Tibial artery (tissue), 4 donors: Measurements from ENCODE around the gene TNFAIP8L3.

Source experiments
- DNase-seq, 2 donors: peaks; one replicate each; pipeline ENCODE4 v3.0.0-alpha.2; 2019
- H3K27ac ChIP-seq, 2 donors: fragments of 200-600 bp; sonication (generic) in 1 of 2; 1 replicate in 1 of 2; 2 replicates in 1 of 2; pipeline ENCODE4 v1.5.1; 2018 to 2019; ENCODE audit warnings: mild to moderate bottlenecking in 1 of 2
- H3K27me3 ChIP-seq, 2 donors: fragments of 200-600 bp; sonication (generic) in 1 of 2; one replicate each; pipeline versions ENCODE4 v1.5.1 to v1.6.0; 2016 to 2019
- H3K36me3 ChIP-seq, 3 donors: fragments of 200-600 bp; sonication (generic) in 2 of 3; one replicate each; pipeline ENCODE4 v1.5.1; 2016 to 2019; ENCODE audit warnings: mild to moderate bottlenecking in 2 of 3
- H3K4me1 ChIP-seq, 4 donors: fragments of 200-600 bp; sonication (generic) in 2 of 4; 1 replicate in 3 of 4; 2 replicates in 1 of 4; pipeline ENCODE4 v1.5.1; 2016 to 2019
- H3K4me3 ChIP-seq, 2 donors: fragments of 200-600 bp; sonication (generic) in 1 of 2; 1 replicate in 1 of 2; 2 replicates in 1 of 2; pipeline ENCODE4 v1.5.1; 2018 to 2019; ENCODE audit warnings: mild to moderate bottlenecking in 2 of 2
- H3K9me3 ChIP-seq, 3 donors: fragments of 200-600 bp; sonication (generic) in 1 of 3; one replicate each; pipeline ENCODE4 v1.5.1; 2016 to 2019
- intact Hi-C: fragments of 100-400 bp; cut with DNase I; formaldehyde crosslinking; loops from one replicate; pipeline ENCODE4 v1.15.0; 2023; ENCODE audit warnings: low total_unique reads
- TF ChIP-seq, protein P1 (sequence below), 2 experiments: fragments of 200-600 bp in 1 of 2; fragments of 450-650 bp in 1 of 2; IDR thresholded peaks; one replicate each; pipeline ENCODE4 v1.5.1; 2017 to 2019; ENCODE audit warnings: antibody characterized with exemption in 2 of 2, mild to moderate bottlenecking in 1 of 2, moderate library complexity in 1 of 2

The TNFAIP8L3 gene

DNA sequence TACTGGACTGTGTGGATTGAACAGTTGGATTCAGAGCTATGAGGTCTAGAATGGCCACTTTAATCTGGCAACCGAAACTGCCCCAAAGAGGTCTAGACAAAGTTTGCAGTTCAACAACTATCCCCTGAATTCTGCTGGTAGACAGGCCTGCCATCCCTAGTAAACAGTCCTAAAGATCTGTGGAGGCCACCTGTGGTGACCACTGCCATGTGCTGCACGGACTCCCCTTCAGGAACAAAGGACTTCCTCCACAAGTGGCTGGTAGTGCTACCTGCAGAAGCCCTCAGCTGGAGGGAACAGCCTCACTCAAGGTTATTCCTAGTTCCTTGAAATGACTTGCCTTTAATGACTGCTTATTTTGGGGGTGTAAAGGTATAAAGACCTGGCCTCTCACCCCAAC, 6.1 kb downstream of the TNFAIP8L3 start:
- H3K27ac ChIP-seq = peak overlapping the region; percentile 68 to 69
- no peak overlapping the region for H3K4me3 ChIP-seq
- intact Hi-C loops = no loop called here

DNA sequence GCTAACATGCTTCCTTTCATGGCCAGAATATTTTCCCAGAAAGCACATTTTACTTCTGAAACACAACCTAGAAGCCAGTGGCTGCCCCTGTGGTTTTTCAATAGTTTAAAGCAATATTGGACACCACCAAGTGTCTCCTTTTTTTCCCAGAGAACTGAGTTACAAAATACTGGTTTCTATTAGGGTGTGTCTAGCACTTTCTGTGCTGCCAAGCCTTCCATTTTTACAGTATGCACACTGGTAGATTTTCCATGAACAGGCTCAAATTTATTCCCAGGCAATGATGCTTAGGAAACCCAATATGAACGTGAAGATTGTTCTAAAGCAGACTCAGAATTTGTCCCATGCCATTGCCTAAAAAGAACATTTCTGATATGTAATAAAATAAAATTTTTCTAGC, 7.2 kb downstream of the TNFAIP8L3 start:
- intact Hi-C loops = no loop called here
- no peak for DNase-seq
- TF ChIP-seq, protein P1, sequence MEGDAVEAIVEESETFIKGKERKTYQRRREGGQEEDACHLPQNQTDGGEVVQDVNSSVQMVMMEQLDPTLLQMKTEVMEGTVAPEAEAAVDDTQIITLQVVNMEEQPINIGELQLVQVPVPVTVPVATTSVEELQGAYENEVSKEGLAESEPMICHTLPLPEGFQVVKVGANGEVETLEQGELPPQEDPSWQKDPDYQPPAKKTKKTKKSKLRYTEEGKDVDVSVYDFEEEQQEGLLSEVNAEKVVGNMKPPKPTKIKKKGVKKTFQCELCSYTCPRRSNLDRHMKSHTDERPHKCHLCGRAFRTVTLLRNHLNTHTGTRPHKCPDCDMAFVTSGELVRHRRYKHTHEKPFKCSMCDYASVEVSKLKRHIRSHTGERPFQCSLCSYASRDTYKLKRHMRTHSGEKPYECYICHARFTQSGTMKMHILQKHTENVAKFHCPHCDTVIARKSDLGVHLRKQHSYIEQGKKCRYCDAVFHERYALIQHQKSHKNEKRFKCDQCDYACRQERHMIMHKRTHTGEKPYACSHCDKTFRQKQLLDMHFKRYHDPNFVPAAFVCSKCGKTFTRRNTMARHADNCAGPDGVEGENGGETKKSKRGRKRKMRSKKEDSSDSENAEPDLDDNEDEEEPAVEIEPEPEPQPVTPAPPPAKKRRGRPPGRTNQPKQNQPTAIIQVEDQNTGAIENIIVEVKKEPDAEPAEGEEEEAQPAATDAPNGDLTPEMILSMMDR (IDR thresholded peaks at IDR 0.05) = no peak
- no peaks in the 10 kb centered on the region for H3K9me3 ChIP-seq
- H3K36me3 ChIP-seq = peaks cover 0 to 6% (median 0%) of the 10 kb centered on the region in 3 donors
- no peak overlapping the region for H3K4me3 ChIP-seq
- no peaks in the 10 kb centered on the region for H3K27me3 ChIP-seq
- H3K4me1 ChIP-seq = peaks cover 0 to 87% (median 35%) of the 10 kb centered on the region in 4 donors
- peak overlapping the region; percentile 60 to 68 for H3K27ac ChIP-seq

More for the DNA sequence above, 6.1 kb downstream of the TNFAIP8L3 start:
- Histone ChIP-seq H3K9me3 (no peaks in the 10 kb centered on the region), H3K27me3 (no peaks in the 10 kb centered on the region), H3K4me1 (peaks cover 0 to 97% (median 39%) of the 10 kb centered on the region in 4 donors), H3K36me3 (peaks cover 0 to 3% (median 0%) of the 10 kb centered on the region in 3 donors)
- DNase-seq = no peak
- TF ChIP-seq, protein P1 (IDR thresholded peaks at IDR 0.05) = no peak

DNA sequence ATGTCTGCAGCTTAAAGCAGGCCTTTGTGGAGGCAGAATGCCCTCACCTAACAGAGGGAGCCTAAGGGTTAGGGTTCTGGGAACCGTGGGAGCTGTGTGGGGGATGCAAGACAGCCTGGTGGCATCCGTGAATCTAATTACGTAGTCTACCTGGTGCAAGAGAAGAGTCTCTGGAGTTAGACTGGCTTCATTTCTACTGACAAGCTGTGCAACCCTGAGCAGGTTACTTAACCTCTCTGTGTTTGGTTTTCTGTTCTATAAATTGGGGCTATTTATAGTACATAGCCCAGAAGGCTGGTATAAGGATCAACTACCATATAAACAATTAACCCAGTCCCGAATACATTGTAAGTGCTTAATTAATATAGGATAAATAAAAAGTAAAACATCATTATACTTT, 8.3 kb downstream of the TNFAIP8L3 start:
- Histone ChIP-seq H3K4me3 (no peak overlapping the region), H3K9me3 (no peaks in the 10 kb centered on the region), H3K36me3 (peaks cover 0 to 6% (median 0%) of the 10 kb centered on the region in 3 donors), H3K27ac (peak overlapping the region; percentile 57 to 68), H3K4me1 (peaks cover 0 to 78% (median 35%) of the 10 kb centered on the region in 4 donors), H3K27me3 (no peaks in the 10 kb centered on the region)
- DNase-seq = no peak
- intact Hi-C loops = no loop called here
- TF ChIP-seq, protein P1 (IDR thresholded peaks at IDR 0.05) = no peak

DNA sequence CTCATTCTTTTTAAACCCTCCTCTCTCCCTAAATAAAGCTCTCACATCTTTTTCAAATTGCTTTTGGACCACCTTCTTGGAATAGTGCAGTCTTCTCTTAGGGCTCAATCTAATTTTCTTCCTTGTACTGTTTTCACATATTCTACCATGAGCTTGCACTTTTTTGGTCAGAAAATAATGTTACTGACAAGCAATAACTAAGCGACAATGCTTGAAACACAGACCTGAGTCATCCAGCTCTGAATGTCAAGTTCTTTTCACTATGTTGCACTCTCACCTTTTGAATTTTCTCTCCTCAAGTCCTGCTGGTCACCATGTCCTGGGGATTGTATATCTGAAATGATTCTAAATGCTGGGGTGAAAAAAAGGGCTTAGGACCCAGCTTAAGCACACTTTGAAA, 8.9 kb downstream of the TNFAIP8L3 start:
- intact Hi-C loops = no loop called here
- Histone ChIP-seq H3K9me3 (no peaks in the 10 kb centered on the region), H3K36me3 (peaks cover 0 to 6% (median 0%) of the 10 kb centered on the region in 3 donors), H3K27me3 (no peaks in the 10 kb centered on the region), H3K4me3 (no peak overlapping the region), H3K4me1 (peaks cover 0 to 72% (median 32%) of the 10 kb centered on the region in 4 donors), H3K27ac (peak overlapping the region; percentile 57 to 68)
- TF ChIP-seq, protein P1 (IDR thresholded peaks at IDR 0.05) = no peak
- no peak for DNase-seq

DNA sequence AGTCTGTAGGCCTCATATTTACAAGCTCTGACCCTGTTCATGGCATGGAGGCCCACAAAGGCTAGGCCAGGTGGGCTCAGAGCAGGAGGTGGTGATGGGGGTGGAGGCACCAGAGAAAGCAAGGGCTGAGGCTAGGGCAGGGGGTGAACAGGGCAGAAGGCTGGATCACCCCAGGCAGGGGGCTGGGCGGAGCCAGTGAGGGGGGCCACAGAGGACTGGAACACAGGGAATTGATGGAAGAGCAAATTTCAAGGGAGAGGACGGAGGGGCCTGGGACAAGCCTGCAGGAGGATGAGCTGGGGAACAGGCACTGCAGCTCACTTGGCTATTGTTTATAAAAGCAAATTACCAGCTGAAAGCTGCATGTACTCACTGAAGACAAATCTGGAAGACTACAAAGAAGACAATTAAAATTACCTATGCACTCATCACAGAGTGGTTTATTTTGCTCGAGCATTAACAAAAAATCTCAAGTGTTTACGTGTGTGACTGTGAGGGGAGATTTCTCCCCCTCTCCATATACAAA, 11.0 kb downstream of the TNFAIP8L3 start:
- Histone ChIP-seq H3K36me3 (peaks cover 0 to 6% (median 0%) of the 10 kb centered on the region in 3 donors), H3K9me3 (no peaks in the 10 kb centered on the region), H3K27ac (peak overlapping the region in 1 of 2 donors; percentile 8), H3K27me3 (no peaks in the 10 kb centered on the region), H3K4me1 (peaks cover 0 to 57% (median 19%) of the 10 kb centered on the region in 4 donors), H3K4me3 (no peak overlapping the region)
- DNase-seq = no peak
- intact Hi-C loops = no loop called here
- TF ChIP-seq, protein P1 (IDR thresholded peaks at IDR 0.05) = no peak
